Mucosa of stomach (tissue), 1 donor: ENCODE data around the gene ACSL1.
"Not testable (repeated sequence)": the region's sequence is repeated elsewhere in the genome, so short reads cannot be mapped to it uniquely, and the experiment has no call there.

ENCODE experiments used
- H3K27me3 ChIP-seq: one replicate; pipeline ENCODE4 v1.7.0; 2013; ENCODE audit warnings: mild to moderate bottlenecking, low read length; ENCODE audit not compliant: control insufficient read depth, insufficient read depth
- H3K36me3 ChIP-seq: one replicate; pipeline ENCODE4 v1.7.0; 2013; ENCODE audit warnings: low read length; ENCODE audit not compliant: control insufficient read depth, insufficient read depth
- H3K4me1 ChIP-seq: one replicate; pipeline ENCODE4 v1.7.0; 2013; ENCODE audit warnings: mild to moderate bottlenecking, low read length; ENCODE audit not compliant: control insufficient read depth, insufficient read depth
- H3K4me3 ChIP-seq: one replicate; pipeline ENCODE4 v1.7.0; 2013; ENCODE audit warnings: low read length
- H3K9ac ChIP-seq: one replicate; pipeline ENCODE4 v1.7.0; 2013; ENCODE audit warnings: mild to moderate bottlenecking, low read length, moderate library complexity
- H3K9me3 ChIP-seq: one replicate; pipeline ENCODE4 v1.7.0; 2013; ENCODE audit warnings: mild to moderate bottlenecking, low read length, moderate library complexity; ENCODE audit not compliant: control insufficient read depth
- donor health status: Pancreatic carcinoma.

ACSL1 gene

DNA sequence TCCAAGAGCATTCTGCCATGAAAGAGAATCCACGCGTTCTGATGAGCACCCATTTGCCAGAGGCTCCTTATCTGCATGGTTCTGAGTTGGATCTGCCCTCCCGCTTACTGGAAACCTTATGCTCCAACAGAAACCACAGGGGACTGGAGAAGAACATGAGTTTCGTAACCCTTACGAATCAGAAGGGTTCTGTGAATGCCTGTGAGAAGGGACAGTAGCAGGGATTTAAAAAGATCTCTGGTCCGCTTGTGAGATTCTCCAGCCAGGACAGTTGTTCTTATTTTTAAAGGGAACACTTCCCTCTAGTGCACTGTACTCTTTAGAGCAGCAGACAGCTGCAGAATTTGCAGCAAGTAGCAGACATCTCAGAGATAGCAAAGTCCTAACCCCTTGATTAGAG lies 69.4 kb downstream of the ACSL1 start:
- Histone ChIP-seq H3K9ac (no peak overlapping the region), H3K27me3 (no peaks in the 10 kb centered on the region), H3K9me3 (no peaks in the 10 kb centered on the region), H3K36me3 (peaks cover 3% of the 10 kb centered on the region), H3K4me3 (no peak overlapping the region), H3K4me1 (no peaks in the 10 kb centered on the region)

DNA sequence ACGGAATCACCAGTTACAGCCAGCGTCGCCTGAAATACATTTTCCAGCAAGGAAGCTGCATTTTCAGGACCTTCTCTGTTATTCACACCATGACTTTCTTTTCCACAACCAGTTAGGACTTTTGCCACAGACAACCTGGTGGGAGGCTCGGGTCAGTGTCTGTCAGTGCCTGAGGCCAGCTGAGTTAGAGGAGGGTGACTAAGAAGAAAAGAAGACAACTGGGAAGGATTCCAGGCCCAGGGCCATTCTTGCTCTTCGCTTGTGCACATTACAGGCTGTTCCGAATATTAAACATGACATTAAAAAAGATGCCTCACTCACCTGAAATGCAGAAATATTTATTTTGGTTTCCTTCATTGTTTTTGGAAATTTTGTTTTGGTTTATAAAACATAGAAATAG lies 70.5 kb downstream of the ACSL1 start:
- Histone ChIP-seq H3K4me3 (no peak overlapping the region), H3K27me3 (no peaks in the 10 kb centered on the region), H3K36me3 (no peaks in the 10 kb centered on the region), H3K9me3 (no peaks in the 10 kb centered on the region), H3K9ac (no peak overlapping the region), H3K4me1 (no peaks in the 10 kb centered on the region)

DNA sequence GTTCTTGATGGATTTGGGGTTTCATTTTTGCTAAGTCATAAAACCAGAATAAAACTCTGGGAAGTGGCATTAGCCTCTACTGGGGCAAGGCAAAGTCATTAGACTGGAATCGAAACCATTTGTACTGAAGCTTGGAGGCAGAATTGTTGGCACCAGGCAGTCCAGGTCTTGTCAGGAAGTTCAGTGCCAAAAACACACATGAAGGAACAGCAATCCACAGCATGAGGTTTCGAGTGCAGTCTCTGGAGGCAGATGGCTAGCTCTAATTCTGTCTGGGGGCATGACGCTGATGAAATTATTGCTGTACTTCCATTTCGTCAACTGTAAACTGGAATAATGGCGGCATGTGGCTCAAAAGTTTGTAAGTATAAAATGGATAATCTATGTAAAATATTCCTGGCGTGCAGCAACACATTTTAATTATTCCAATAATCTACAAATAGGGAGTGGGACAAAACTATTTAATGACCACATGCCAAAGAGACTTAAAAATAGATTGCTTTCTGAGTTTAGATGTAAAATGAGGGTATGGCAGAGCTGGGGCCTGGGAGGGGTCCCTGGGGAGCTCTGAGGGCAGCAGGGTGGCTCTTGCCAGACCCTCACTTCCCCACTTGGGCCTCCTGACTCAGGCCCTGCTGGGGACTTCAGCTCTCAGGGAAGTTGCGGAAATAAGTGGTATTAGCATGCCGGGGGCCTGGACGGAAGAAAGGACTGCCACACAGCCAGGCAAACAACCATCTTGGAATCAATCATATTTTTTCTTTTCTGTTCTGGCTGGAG lies 73.1 kb downstream of the ACSL1 start:
- Histone ChIP-seq H3K9me3 (no peaks in the 10 kb centered on the region), H3K27me3 (no peaks in the 10 kb centered on the region), H3K4me1 (peaks cover 16% of the 10 kb centered on the region), H3K9ac (no peak overlapping the region), H3K4me3 (no peak overlapping the region), H3K36me3 (no peaks in the 10 kb centered on the region)

DNA sequence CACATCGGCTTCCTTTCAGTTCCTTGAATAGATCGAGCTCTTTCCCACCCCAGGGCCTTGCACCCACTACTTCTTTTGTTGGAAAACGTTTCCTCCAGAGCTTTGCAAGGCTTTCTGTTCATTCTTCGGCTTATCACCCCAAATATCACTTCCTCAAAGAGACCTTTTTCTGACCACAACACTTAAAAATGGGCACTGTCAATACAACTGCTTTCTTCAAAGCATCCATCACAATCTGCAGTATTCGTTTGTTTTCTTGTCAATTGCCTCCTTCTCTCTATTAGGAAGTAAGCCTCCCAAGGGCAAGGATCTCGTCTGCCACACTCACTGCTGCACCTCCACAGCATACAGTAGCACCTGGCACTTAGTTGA lies 74.2 kb downstream of the ACSL1 start:
- Histone ChIP-seq H3K9ac (no peak overlapping the region), H3K9me3 (no peaks in the 10 kb centered on the region), H3K4me3 (no peak overlapping the region), H3K4me1 (peaks cover 27% of the 10 kb centered on the region), H3K36me3 (no peaks in the 10 kb centered on the region), H3K27me3 (no peaks in the 10 kb centered on the region)

DNA sequence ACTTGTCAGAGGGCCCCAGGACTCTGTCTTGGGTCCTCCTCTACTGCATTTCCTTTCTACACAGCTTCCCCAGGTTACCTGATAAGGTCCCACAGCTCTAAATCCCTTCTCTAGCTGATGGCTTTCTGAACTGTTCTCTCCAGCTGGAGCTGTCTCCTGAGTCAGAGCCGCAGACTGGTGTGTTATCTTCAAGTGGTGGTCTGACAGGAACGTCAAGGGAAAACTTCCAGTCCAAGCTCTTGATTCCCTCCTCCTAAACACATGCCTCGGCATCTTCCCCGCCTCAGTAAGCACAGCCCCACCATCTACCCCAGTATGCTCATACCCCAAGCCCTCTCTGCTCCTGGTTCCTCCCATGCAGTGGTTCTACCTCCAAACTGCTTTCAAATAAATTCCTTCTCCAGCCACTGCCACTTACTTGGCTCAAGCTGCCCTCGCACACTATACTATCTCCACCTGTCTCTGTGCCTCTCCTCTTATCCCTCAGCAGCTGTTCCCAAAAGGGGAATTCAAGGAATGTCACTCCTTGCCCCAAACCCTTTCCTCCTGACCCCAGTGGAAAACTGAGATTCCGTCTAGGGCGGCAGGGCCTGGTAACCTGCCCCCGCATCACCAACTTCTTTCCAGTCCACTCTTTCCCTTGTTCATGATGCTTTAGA lies 74.7 kb downstream of the ACSL1 start:
- H3K4me3 ChIP-seq: no peak overlapping the region
- H3K9ac ChIP-seq: no peak overlapping the region
- peaks cover 32% of the 10 kb centered on the region for H3K4me1 ChIP-seq
- H3K36me3 ChIP-seq: no peaks in the 10 kb centered on the region
- H3K27me3 ChIP-seq: no peaks in the 10 kb centered on the region
- no peaks in the 10 kb centered on the region for H3K9me3 ChIP-seq

DNA sequence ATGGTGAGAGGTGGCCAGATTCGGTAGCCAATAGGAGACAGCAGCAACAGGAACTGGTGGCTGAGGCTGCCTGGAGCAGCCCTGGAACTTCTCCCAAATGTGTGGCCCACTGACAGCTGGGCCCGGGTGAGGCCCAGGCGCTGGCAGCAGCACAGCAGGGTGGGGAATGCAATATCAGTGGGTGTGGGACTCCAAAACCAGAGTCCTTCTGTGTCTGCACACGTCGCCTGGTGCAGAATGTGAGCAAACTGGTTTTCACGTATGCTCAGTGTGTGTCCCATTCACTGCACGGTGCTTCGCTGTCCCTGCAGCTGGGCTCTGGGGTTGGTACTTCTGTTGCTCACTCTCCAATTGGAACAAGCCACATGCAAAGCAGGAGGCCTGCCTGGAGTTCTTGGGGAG lies 77.5 kb downstream of the ACSL1 start:
- no peak overlapping the region for H3K4me3 ChIP-seq
- H3K27me3 ChIP-seq: no peaks in the 10 kb centered on the region
- H3K4me1 ChIP-seq: peaks cover 36% of the 10 kb centered on the region

DNA sequence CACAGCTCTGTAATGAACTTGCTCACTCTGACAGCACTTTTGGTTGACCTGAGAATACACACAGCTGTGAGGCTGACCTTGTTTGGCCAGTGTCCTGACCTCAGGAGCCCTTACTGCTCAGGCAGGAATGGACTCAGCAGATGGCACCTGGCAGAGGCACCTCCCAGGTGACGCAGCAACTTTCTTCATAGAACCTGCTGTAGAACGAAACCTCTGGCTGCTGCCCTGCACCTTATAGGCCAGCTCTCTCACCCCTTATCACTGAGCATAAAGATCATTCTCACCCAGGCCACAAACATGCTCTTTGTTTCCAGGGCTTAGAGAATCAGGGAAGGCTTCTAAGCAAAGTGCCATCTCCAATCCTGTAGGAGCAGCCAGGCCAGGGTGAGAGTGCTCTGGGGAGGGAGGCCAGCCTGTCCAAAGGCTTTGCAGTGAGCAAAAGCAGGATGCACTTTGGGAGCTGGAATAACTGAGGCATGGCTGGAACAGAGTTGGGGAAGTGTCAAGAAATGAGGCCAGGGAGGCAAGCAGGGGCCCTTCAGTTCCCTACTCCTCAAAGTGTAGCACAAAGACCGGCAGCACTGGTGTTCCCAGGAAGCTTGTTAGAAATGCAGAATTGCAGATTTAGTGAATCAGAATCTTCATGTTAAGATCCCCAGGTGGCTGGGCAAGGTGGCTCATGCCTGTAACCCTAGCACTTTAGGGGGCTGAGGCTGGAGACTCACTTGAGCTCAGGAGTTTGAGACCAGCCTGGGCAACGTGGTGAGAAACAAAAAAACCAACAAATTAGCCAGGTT lies 78.5 kb downstream of the ACSL1 start:
- H3K36me3 ChIP-seq: no peaks in the 10 kb centered on the region
- no peak overlapping the region for H3K4me3 ChIP-seq
- H3K4me1 ChIP-seq: peaks cover 36% of the 10 kb centered on the region
- no peaks in the 10 kb centered on the region for H3K27me3 ChIP-seq
- H3K9me3 ChIP-seq: no peaks in the 10 kb centered on the region
- H3K9ac ChIP-seq: peak overlapping the region; percentile 3

More for the DNA sequence above, 77.5 kb downstream of the ACSL1 start:
- Histone ChIP-seq H3K36me3 (no peaks in the 10 kb centered on the region), H3K9me3 (no peaks in the 10 kb centered on the region), H3K9ac (no peak overlapping the region)

DNA sequence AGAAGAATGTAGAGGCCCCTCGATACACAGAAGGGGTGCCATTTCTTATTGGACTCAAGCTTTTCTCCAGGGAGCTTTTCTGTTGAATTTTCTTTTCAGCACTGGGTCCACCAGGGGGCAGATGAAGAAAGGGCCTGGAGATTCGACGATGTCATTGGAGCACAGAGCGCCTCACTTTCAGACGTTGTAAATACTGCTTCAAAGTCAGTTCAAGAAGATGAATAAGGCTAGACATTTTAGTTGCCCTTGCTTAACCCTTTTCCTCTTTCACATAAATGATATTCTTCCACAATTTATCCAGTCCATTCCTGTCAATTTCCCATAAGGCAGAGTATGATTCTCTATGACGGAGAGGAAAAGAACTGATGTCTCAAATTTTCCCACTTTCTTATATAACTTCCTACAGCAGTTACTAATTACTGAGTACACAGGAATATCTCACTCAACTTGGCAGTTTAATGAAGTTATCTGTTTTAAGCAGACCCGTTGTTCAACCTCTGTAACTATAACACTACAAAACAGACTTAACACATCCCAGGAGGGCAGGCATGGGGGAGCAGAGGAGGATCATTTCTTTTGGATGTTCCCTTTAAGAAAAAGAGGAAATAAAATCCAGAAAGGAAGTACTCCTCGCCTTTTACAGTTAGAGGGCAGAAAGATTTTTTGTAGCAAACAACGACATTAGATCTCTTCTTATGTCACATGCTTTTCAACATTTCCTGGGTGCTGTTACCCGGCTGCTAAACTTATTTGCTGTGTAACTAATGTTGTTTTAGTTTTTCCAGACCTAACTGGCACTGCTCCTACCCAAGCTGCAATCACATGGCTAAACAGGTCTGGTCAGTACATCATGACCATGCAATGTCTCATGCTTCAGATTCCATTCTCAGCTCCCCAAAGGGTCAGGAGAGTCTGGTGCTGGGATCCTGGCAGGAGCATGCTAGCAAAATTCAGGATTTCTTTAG lies 79.7 kb downstream of the ACSL1 start:
- Histone ChIP-seq H3K27me3 (no peaks in the 10 kb centered on the region), H3K36me3 (no peaks in the 10 kb centered on the region), H3K9me3 (no peaks in the 10 kb centered on the region), H3K4me3 (no peak overlapping the region), H3K4me1 (peaks cover 36% of the 10 kb centered on the region), H3K9ac (no peak overlapping the region)

DNA sequence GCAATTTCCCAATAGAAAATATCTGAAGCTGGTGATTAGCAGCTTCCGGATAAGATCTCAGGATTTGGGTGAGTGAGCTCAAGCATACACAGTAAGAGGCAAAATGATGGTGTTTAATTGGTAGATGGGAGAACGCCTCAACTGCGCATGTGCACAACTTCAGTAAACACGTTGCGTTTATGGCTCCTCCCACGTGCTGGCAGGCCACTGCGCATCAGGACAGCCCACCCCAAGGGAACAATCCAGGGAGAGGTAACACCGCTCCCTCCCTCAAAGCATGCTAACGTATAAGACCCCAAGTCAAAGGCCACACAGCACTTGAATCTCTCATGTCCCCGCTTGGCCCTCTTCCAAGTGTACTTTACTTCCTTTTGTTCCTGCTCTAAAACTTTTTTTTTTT lies 81.5 kb downstream of the ACSL1 start:
- H3K4me1 ChIP-seq: peaks cover 37% of the 10 kb centered on the region
- no peaks in the 10 kb centered on the region for H3K9me3 ChIP-seq
- H3K4me3 ChIP-seq: no peak overlapping the region
- H3K27me3 ChIP-seq: no peaks in the 10 kb centered on the region
- H3K36me3 ChIP-seq: no peaks in the 10 kb centered on the region
- H3K9ac ChIP-seq: no peak overlapping the region

DNA sequence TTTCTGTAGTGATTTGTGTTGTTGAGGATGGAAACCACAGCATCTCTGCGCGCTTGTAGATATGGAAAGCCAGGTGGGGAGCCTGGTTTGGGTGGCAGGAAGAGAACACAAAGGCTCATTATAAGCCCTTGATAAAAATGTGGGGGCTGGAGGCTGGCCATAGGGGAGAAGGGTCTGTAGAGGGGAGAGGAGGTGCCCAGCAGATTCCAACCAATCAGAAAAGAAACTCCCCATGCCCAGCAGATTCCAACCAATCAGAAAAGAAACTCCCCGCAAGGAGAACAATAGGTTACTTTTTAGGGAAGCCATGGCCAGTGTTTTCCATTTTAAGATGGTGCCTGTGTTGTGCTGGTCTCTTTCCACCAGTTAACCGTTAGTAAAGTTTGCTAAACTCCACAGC lies 82.1 kb downstream of the ACSL1 start:
- no peak overlapping the region for H3K4me3 ChIP-seq
- no peaks in the 10 kb centered on the region for H3K9me3 ChIP-seq
- H3K9ac ChIP-seq: no peak overlapping the region
- no peaks in the 10 kb centered on the region for H3K36me3 ChIP-seq
- no peaks in the 10 kb centered on the region for H3K27me3 ChIP-seq
- H3K4me1 ChIP-seq: peaks cover 33% of the 10 kb centered on the region

DNA sequence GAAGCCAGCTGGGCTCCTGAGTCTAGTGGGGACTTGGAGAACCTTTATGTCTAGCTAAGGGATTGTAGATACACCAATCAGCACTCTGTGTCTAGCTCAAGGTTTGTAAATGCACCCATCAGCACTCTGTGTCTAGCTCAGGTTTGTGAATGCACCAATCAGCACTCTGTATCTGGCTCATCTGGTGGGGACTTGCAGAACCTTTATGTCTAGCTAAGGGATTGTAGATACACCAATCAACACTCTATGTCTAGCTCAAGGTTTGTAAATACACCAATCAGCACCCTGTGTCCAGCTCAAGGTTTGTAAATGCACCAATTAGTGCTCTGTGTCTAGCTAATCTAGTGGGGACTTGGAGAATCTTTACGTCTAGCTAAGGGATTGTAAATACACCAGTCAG lies 84.1 kb downstream of the ACSL1 start:
- H3K4me3 ChIP-seq, H3K9me3 ChIP-seq, H3K27me3 ChIP-seq, H3K36me3 ChIP-seq, H3K9ac ChIP-seq: not testable (repeated sequence)
- H3K4me1 ChIP-seq: peaks cover 14% of the 10 kb centered on the region
